Activated CD4-positive, alpha-beta T cell treated with anti-CD3 and anti-CD28 coated beads, Interleukin-2, Interleukin-4, amounts not matched to agents 100 ng/mL and 50 ng/mL, durations not matched to agents 16 hours and 8 hours (primary cell): ENCODE measurements around the gene PDE6C.

Source experiments
- DNase-seq: peaks from one replicate; pipeline ENCODE4 v3.0.0-alpha.2; 2020; ENCODE audit warnings: low spot score

Gene PDE6C

DNA sequence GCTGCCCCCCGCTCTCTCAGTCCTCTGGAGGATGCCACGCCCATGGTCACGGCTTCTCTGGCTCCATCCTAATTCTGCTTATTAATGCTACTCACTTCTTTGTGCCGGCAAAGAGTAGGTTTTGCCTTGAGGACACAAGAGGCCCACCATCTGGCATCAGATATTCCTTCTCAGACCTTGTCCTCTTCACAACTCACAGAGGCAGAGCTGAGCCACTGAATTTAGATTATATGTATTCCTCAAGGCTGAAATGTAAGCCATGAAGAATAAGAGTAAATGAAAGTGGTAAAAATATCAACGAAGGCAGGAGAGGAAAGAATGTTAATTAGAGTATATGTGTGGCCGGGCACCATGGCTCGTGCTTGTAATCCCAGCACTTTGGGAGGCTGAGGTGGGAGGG lies 17.8 kb upstream of the PDE6C start:
- no peak for DNase-seq

DNA sequence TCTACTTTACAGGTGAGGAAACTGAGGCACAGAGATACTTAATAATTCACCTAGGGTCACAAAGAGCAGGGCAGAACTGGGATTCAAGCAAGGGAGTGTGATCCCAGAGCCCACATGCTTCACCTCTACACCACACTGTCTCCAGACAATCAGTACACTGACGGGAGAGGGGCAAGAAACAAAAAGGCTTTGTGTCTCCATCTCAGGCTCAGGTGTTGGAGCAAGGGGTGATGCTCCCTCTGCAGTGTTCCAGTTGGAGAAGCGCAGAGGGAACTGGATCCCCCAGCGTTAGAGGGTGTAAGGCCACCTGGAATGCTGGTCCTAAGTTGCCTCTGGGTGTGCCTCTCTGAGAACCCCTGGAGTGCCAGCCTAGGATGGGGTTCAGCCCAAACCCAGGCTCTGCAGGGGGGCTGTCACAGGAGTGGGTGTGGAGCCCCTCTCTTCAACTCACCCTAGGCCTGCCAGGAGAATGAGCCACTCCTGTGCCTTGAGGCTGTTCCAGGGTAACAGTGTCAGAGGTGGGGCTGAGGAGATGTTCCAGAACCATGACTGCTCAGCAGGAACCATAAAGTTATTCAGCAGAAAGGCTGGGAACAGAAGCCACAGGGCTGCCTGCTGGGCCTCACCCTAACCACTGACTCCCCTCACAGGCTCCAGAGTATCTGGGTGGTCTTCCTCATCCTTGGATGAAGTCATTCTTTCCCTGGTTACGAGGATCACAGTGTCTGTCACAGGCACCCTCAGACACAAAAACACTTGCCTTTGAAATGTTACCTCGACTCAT lies 16.8 kb upstream of the PDE6C start:
- DNase-seq: no peak

DNA sequence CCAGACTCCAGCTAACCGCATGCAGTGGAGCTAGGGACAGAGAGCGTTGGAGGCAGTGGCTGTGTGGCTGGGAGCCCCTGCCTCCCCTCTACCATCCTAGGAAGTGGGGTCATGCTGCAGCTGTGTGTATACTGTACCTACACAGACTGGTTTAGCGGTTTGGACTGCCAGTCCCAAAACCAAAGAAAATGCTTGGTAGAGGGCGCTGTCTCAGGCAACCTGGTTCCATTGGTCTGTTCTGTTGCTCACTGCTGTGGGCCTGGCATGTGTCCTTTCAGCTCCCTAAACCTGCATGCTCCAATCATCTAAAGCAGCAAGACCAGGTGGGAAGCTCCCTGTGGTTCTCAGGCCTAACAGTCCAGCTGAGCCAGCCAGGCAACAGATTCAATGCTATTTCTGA lies 15.8 kb upstream of the PDE6C start:
- DNase-seq: no peak

DNA sequence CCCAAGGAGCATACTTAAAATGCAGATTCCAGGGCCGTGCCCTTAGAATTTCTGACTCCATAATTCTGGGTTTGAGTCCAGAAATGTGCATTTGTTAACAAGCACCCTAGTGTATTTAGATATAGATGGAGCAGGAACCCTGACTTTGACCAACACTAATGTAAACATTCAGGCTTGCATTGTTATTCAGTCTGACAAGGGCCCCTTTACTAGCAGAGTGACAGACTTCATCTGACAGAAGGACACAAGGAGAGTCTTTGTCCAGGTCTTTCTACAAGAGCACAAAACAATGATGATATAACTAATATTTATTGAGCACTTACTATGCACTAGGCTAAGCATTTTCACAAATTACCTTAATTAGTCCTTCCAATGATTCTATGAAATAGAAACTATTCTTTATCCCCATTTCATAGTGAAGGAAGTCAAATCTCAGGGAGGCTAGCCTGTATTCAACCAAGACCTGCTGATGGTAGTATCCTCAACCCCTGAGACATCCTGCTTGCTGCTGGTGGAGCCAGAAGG lies 15.2 kb upstream of the PDE6C start:
- no peak for DNase-seq

DNA sequence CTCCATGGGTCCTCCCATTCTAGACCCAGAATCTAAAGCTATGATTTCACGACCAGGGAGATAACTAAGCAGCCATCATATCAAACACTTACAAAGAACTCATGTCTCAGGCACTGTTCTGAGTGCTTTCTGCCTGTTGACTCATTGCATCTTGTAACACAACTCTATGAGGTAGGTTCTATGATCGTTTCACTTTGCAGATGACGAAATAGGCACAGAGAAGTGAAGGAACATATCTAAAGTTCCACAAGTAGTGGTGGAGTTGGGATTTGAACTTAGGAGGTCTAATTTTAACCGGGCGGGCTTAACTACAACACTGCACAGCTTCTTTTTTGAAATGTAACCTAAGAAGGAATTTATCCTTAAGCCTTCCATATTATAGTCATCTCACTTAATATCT lies 14.2 kb upstream of the PDE6C start:
- no peak for DNase-seq

DNA sequence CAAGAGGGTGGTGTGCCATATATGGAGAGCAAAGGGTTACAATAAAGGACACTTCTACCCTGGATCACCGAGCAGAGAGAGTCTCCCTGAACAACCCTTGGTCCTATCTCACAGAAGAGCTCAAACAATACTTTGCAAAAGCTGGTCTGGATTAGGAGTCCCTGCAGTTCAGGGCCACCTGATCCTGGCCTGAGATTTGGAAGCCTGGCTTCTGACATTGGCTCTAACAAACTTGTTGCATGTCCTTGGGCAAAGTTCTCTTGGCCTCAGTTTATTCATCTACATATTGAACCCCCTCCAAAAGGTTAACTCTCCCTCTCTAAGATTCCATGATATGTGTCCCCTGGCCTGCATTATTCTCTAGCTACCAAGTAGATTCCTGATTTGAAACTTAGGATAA lies 13.0 kb upstream of the PDE6C start:
- no peak for DNase-seq

DNA sequence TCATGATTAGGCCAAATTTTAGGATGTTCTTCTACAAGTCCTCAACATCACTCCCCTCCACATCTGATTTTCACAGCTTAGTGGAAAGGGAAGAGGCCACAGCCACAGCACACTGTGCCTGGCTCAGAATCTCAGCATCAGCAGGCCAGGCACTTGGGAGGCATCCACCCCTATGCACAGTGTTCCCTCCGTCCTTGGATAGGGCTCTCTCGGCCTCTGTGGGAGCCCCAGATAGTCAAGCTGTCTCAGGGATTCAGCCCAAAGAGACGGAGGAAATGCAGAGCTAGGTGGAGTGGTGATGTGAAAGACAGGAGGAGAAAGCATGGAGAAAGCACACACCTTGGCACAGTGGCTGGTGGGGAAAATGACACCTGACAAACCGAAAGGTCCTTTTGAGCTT lies 12.6 kb upstream of the PDE6C start:
- DNase-seq: no peak

DNA sequence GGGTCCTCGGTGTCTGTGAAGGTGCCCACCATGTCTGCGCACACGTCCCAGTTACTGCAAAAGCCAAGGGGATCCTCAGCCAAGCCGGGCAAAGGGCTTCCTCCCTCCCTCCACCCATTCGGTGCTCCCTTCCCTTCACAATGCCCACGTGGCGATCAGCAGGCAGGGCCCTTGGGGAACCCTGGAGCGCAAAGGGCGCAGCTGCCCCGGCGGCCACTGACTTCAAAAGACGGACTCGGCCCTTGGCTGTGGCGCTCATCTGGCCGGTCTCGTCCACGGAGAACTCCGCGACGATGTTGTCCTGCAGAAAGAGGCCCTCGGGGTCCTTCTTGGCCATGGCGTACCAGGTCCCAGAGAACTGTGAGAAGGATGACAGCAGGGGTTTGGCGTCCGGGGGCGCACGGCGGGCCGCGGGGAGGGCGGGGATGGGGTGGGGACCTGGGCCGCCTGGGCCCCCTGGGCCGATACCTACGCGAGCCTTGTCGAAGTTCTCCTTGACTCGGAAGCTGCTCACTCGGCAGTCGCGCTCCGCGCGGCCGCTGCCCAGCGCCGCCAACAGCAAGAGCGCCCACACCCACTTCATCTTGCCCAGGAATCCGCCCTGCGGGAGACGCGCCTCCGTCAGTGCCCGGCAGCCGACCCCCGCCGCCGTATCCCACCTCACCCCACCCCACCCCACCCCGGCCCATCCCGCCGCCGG lies 11.7 kb upstream of the PDE6C start:
- no peak for DNase-seq

DNA sequence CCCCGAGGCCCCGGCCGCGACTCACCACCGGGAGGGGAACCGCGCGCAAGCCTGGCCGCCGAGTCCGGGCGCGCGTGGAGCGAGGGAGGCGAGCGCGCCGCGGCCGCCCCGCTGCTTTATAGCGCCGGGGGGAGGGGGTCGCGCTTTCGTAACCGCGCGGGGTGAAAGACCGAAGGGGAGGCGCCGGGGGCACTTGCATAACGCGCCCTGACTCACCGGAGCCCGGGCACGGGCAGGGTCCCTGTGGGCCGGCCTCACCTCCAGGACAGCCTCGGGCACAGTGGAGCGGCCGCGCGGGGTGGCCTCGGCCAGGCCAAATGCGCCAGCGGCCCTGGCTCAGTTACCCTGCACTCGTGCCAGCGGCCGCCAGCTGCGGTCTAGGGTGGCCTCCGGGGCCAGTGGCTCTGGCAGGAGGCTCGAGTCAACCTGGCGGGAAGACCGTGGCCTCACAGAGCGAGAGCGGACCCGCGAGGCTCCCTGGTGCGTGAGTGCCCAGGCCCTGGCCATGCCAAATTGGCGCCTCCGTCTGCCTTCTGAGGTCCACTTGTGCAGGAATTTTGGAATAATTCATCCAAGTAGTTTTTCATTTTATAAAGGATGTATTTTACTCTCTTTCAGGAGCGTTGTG lies 11.1 kb upstream of the PDE6C start, which contains the start of gene RBP4:
RBP4 (minus strand) TSS at position 90 of the 628 bp plus-strand sequence. CDS start 207 bp downstream, outside the sequence.
- no peak for DNase-seq

DNA sequence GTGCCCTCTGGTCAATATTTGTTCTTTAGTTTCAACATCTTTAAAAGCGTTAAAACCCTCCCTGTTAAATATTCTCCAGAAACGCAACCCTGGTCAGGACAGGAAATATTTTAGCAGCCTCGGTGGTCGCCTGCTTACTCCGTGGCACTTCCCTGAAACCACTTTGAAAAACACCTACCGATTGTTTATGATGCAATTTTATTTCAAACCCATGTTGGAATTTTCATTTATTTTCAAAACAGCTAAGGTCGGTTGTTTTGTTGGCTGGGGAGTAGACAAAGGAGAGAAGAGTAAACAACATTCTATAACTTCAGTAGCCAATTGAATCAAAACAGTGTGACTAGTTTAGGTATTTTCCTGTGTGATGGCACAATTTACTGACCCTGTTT lies 10.6 kb upstream of the PDE6C start:
- no peak for DNase-seq

DNA sequence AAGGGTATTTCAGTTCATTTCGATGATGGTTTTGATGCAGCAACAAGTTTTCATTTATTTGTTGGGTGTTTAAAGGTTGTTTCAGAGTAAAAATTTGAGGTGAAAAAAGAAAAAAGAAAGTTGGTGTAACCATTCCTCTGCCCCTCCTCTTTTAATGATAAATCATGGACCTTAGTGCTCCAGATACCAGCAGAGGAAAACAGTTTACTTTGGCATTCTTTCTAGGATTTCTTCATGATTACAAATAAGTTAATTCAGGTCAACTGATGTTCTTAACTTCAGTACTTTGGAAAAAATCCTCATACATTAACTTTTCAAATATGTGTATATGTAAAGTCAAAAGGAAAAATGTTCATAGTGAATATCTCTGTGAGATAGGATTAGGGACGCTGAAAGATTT lies 9.3 kb upstream of the PDE6C start:
- DNase-seq: no peak

DNA sequence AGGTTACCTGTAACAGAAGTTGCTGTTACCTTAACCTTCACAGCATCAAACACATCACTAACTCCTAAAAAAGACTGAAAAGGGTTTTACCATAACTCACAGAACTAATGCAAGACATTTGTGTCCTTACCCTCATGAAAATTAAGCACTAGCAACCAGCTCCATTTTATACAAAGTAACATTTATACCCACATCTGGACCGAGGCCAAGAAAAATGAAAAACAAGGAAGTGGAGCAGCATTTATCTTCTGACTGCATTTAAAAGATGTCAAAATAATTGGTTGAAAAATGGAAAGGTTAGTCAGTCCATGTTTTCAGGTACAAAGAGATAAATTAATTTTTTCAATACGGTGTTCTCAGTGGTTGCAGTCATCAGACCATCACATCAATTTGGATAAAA lies 8.2 kb upstream of the PDE6C start:
- no peak for DNase-seq

DNA sequence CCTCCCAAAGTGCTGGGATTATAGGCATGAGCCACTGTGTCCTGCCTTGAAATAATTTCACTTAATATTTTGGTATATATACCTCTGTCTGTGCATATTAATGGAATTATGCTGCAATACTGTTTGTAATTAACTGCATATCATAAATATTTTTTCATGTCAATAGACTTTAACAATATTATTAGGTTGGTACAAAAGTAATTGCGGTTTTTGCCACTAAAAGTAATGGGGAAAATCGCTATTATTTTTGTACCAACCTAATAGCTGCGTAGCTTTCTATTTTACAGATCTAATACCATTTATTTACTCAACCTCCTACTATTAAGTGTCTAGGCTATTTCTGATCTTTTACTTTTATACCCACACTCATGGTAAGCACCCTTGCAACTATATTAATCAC lies 3.9 kb upstream of the PDE6C start:
- no peak for DNase-seq

DNA sequence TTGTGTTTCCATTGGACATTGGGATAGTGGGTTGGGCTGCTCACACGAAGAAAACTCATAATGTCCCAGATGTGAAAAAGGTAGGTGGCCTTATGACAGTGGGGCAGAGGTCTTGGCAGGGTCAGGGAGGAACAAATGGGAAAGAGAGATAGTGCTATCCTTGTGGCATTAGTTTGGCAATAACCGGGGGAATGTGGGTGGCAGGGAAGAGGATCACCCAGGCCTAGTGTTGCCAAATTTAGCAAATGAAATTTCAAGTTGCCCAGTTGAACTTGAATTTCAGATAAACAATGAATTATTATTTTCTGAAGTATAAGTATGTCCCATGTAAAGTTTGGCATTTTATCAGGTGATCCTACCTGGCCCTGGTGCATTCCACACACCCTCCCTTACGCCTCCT lies 789 bp downstream of the PDE6C start:
- DNase-seq: no peak

DNA sequence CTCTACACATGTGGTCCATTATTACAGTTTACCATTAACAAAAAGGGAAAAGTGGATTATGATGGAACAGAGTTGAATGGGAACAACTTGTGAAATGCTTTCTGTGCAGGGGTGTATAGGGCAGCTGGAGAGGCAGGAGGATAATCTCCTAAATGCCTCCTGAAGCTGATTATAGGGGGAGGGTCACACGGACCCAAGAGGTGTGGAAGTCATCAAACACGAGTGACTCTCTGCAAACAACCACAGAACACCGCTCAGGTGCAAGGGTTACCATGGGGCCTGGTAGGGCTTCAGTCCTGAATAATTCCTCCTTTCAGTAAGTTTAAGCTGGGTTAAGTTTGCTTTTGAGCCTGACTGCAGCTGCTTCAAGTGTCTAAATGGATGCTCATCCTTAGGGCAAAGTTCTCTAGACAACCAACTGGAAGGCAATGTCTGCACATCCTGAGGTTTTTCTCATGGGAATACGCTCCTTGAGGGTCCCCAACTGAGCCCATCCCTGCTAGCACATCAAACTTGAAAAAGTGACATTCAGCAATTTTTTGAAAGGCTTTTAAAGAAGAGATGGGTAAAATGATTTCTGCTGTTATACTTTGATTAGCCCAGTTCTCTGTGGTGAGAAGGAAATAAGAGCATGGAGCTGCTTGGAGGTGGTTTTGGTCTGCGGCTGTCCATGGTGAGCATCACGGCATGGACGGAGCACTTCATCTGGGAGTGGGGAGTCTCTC lies 1.9 kb downstream of the PDE6C start:
- no peak for DNase-seq

DNA sequence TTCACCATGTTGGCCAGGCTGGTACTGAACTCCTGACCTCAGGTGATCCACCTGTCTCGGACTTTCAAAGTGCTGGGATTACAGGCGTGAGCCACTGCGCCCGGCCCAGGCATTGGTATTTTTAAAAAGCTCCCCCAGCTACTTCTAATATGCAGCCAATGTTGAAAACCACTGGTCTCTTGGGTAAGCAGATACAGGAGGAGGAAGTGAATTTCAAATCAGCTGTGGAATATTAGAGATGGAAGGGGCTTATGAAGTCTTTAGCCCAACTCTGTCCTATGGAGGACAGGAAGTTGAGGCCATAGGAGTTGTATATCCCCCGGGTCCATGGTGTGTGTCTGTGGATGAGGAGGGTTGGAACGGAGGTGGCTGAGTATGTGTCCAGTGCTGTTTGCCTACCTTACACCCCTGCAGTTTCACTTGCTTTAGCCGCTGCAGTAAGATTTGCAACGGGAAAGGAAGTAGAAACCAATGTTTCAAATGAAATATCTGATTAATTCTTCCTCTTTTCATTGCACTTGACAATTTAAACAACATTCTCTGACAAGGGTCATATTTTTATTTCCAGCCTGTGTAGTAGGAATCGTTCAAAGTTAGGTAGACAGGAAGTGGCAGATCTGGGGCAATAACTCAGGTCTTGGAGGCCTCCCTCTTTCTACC lies 3.4 kb downstream of the PDE6C start:
- DNase-seq: no peak

DNA sequence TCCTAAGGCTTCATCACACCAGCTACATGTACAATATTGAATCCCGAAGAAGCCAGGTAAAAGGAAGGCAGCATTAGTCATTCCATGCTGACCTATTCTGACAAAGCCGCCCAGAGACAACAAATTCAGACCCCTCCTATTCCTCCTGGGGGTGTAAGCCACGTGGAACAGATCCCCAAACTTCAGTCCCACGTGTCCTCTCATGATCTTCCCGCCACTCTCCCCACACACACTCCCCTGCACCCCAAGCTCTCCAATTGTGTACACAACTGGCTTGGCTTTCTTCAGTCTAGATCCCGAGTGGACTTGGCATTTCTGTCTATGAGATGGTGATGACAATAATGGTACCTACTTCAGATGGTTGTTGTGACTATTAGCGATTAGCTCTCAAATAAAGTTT lies 8.6 kb downstream of the PDE6C start:
- DNase-seq: no peak

DNA sequence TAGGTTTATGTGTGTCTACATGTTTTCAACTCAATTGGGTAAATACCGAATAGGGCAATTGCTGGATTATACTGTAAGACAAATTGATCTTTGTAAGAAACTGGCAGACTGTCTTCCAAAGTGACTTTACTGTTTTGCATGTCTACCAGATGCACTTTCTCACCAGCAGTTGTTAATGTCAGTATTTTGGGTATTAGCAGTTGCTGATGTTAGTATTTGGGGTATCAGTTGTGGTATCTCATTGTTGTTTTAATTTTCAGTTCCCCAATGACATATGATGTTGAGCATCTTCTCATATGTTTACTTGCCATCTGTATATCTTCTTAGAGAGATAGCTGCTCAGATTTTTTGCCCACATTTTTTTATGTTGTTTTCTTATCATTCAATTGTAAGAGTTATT lies 10.6 kb downstream of the PDE6C start:
- DNase-seq: no peak

DNA sequence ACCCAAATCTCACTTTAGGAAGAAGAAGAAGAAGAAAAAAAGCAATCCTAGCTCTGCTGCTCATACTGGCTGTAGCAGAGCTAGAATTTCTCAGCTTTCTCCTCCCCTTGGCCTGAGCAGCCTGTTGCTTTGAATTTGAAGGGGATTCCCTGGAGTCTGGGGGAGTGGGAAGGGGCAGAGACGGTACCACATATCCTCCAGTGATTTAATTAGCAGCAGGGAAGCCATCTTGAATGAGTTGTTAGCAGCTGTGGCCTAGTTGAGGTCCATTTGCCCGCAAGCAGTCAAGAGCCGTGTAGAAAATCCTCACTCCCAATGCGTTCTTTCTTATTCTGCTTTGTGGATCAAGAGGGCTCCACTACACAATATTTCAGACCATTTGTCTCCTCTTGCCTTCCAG lies 16.5 kb downstream of the PDE6C start:
- DNase-seq: no peak

DNA sequence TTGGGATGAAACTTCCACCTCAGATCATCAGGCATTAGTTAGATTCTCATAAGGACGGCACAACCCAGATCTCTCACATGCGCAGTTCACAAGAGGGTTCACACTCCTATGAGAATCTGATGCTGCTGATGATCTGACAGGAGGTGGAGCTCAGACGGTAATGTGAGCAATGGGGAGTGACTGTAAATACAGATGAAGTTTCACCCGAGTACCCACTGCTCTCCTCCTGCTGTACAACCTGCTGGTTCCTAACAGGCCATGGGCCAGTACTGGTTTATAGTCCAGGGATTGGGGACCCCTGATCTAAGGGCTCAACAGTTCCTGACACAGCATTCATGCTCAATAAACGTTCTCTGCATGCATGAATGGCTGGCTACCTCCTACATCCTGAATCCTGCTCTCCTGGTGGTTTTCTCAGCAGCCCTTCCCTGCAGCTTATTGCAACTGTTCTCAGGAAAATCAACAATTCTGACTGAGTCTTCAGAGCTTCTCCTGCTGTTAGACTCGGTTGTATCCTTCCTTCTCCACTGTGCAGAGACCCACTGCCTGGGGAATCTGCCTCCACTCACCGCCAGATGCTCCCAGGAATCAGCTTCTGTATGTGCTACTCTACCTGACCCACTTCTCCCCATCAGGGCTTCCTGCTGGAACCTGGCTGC lies 17.4 kb downstream of the PDE6C start:
- no peak for DNase-seq
